ENCODE results near the gene APC2. TPM values are rescaled to one million over a fixed set of nuclear protein-coding genes. Genes with fewer than 3 reads are reported as not detected.
"Not testable (repeated sequence)": the region's sequence is repeated elsewhere in the genome, so short reads cannot be mapped to it uniquely, and the experiment has no call there.

APC2 gene
- polyA plus RNA-seq, 1 donor from 2014 or later, result 50.5 TPM

GRCh38 chr19:1439525-1440417 lies 10.2 kb upstream of the APC2 start:
- not testable (repeated sequence) for H2AFZ ChIP-seq (ENCODE audit: low read depth, low read length); H3K9me3 ChIP-seq (ENCODE audit: low read length); H3K27ac ChIP-seq (ENCODE audit: low read length); H3F3A ChIP-seq (ENCODE audit: insufficient read depth, low read length, poor library complexity, severe bottlenecking); H3K27me3 ChIP-seq (ENCODE audit: insufficient read depth, low read depth, low read length); H3K36me3 ChIP-seq (ENCODE audit: insufficient read depth, low read length); H4K20me1 ChIP-seq (ENCODE audit: insufficient read depth); H3K9me2 ChIP-seq (ENCODE audit: insufficient read depth, low read length)
- H3K4me3 ChIP-seq (ENCODE audit: low read length), result peak overlapping the region; percentile 96
- H3K79me2 ChIP-seq (replicated peaks; ENCODE audit: insufficient read depth, low read length), result peaks cover 14% of the 10 kb centered on the region
- H3K9ac ChIP-seq (ENCODE audit: low read length), result peak overlapping the region; percentile 81
- H3K4me2 ChIP-seq (ENCODE audit: low read length), result peak overlapping the region; percentile 44

DNA sequence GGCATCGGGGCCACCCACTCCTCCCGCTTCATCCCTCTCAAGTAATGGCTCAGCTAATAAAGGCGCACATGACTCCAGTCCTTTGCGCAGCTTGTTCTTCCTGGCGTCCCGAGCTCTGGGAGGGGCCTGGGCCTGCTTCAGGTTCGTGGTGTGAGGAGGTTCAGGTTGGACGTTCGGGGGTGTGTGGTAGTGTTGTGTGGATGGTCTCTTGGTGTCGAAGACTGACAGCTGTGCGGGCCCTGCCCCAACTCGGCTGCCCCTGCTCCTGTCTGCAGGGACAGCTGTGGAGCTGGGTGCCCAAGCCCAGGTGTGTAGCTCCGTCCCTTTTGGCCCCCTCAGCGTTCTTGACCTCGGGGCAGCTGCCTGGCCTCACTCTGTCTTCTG lies 9.5 kb upstream of the APC2 start:
- no peaks in the 10 kb centered on the region for H3K36me3 ChIP-seq (ENCODE audit: insufficient read depth, low read length)
- no peak overlapping the region for H3K9ac ChIP-seq (ENCODE audit: low read length)
- no peaks in the 10 kb centered on the region for H3K9me2 ChIP-seq (ENCODE audit: insufficient read depth, low read length)
- no peak overlapping the region for H3K4me2 ChIP-seq (ENCODE audit: low read length)
- H3K4me3 ChIP-seq (ENCODE audit: low read length), result no peak overlapping the region
- no peak overlapping the region for H2AFZ ChIP-seq (ENCODE audit: low read depth, low read length)
- no peak overlapping the region for H3K27ac ChIP-seq (ENCODE audit: low read length)
- no peaks in the 10 kb centered on the region for H3K9me3 ChIP-seq (ENCODE audit: low read length)
- H3K79me2 ChIP-seq (replicated peaks; ENCODE audit: insufficient read depth, low read length), result peaks cover 14% of the 10 kb centered on the region
- H3K27me3 ChIP-seq (ENCODE audit: insufficient read depth, low read depth, low read length), result no peaks in the 10 kb centered on the region
- peaks cover 4% of the 10 kb centered on the region for H4K20me1 ChIP-seq (ENCODE audit: insufficient read depth)
- TF ChIP-seq SMC3 (conservative IDR thresholded peaks at IDR 0.05; ENCODE audit: poor library complexity) (no peak), TAF1 (IDR thresholded peaks at IDR 0.05; ENCODE audit: low read depth) (no peak), CTCF (IDR thresholded peaks at IDR 0.05; ENCODE audit: poor library complexity, severe bottlenecking) (no peak), EP300 (conservative IDR thresholded peaks at IDR 0.05; ENCODE audit: poor library complexity, severe bottlenecking) (no peak), EZH2 (IDR thresholded peaks at IDR 0.05; ENCODE audit: borderline replicate concordance, insufficient read depth, low read length, poor library complexity, severe bottlenecking) (no peak), MXI1 (conservative IDR thresholded peaks at IDR 0.05; ENCODE audit: poor library complexity, severe bottlenecking) (no peak), POLR2AphosphoS5 (IDR thresholded peaks at IDR 0.05) (no peak), RAD21 (conservative IDR thresholded peaks at IDR 0.05) (no peak)
- TF ChIP-seq, protein P1, sequence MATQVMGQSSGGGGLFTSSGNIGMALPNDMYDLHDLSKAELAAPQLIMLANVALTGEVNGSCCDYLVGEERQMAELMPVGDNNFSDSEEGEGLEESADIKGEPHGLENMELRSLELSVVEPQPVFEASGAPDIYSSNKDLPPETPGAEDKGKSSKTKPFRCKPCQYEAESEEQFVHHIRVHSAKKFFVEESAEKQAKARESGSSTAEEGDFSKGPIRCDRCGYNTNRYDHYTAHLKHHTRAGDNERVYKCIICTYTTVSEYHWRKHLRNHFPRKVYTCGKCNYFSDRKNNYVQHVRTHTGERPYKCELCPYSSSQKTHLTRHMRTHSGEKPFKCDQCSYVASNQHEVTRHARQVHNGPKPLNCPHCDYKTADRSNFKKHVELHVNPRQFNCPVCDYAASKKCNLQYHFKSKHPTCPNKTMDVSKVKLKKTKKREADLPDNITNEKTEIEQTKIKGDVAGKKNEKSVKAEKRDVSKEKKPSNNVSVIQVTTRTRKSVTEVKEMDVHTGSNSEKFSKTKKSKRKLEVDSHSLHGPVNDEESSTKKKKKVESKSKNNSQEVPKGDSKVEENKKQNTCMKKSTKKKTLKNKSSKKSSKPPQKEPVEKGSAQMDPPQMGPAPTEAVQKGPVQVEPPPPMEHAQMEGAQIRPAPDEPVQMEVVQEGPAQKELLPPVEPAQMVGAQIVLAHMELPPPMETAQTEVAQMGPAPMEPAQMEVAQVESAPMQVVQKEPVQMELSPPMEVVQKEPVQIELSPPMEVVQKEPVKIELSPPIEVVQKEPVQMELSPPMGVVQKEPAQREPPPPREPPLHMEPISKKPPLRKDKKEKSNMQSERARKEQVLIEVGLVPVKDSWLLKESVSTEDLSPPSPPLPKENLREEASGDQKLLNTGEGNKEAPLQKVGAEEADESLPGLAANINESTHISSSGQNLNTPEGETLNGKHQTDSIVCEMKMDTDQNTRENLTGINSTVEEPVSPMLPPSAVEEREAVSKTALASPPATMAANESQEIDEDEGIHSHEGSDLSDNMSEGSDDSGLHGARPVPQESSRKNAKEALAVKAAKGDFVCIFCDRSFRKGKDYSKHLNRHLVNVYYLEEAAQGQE (IDR thresholded peaks at IDR 0.05; ENCODE audit: borderline replicate concordance), result no peak
- H3F3A ChIP-seq (ENCODE audit: insufficient read depth, low read length, poor library complexity, severe bottlenecking), result peaks cover 6% of the 10 kb centered on the region

All from neural cell (in vitro differentiated cells).